Neural progenitor cell (in vitro differentiated cells): ENCODE results near the gene MORC4. TPM values are rescaled to one million over a fixed set of nuclear protein-coding genes. Genes with fewer than 3 reads are reported as not detected.
"Not testable (repeated sequence)": the region's sequence is repeated elsewhere in the genome, so short reads cannot be mapped to it uniquely, and the experiment has no call there.

Experiments used
- DNase-seq: peaks from one replicate; pipeline ENCODE4 v3.0.0-alpha.2; 2016; ENCODE audit warnings: low spot score
- H2AFZ ChIP-seq: fragments of 200-600 bp; sonication (generic); replicated peaks from 2 replicates; pipeline ENCODE4 v1.6.1; 2016; ENCODE audit warnings: antibody characterized with exemption
- H3F3A ChIP-seq: fragments of 200-600 bp; sonication (generic); 2 replicates; pipeline ENCODE4 v1.6.1; 2016; ENCODE audit warnings: antibody characterized with exemption, low read depth
- H3K27ac ChIP-seq: fragments of 200-600 bp; sonication (generic); 2 replicates; pipeline ENCODE4 v1.5.1; 2016; ENCODE audit warnings: mild to moderate bottlenecking
- H3K27me3 ChIP-seq: fragments of 200-600 bp; sonication (generic); 2 replicates; pipeline ENCODE4 v1.6.1; 2016; ENCODE audit warnings: mild to moderate bottlenecking, moderate library complexity
- H3K36me3 ChIP-seq: fragments of 200-600 bp; sonication (generic); 2 replicates; pipeline ENCODE4 v1.5.1; 2016
- H3K4me1 ChIP-seq: fragments of 200-600 bp; sonication (generic); 2 replicates; pipeline ENCODE4 v1.6.1; 2016; ENCODE audit warnings: mixed run types
- H3K4me2 ChIP-seq: fragments of 200-600 bp; sonication (generic); 2 replicates; pipeline ENCODE4 v1.6.1; 2016
- H3K4me3 ChIP-seq: fragments of 200-600 bp; sonication (generic); 2 replicates; pipeline ENCODE4 v1.5.1; 2016
- H3K79me2 ChIP-seq: fragments of 200-600 bp; sonication (generic); 2 replicates; pipeline ENCODE4 v1.6.1; 2016; ENCODE audit warnings: low read depth
- H3K9ac ChIP-seq: fragments of 200-600 bp; sonication (generic); 2 replicates; pipeline ENCODE4 v1.6.1; 2016
- H3K9me3 ChIP-seq: fragments of 200-600 bp; sonication (generic); 2 replicates; pipeline ENCODE4 v1.5.1; 2016; ENCODE audit warnings: low read depth
- H4K20me1 ChIP-seq: fragments of 200-600 bp; sonication (generic); 2 replicates; pipeline ENCODE4 v1.6.1; 2016; ENCODE audit warnings: low read depth
- H3K27ac Mint-ChIP-seq: 3 replicates; pipeline ENCODE4 v1.8.0; 2021; ENCODE audit warnings: mixed read lengths
- H3K27me3 Mint-ChIP-seq: 2 replicates; pipeline ENCODE4 v1.8.0; 2022; ENCODE audit warnings: low read depth, mild to moderate bottlenecking, inconsistent platforms, moderate library complexity, mixed read lengths; ENCODE audit not compliant: insufficient read depth
- H3K36me3 Mint-ChIP-seq: 3 replicates; pipeline ENCODE4 v1.8.0; 2021; ENCODE audit warnings: mixed read lengths
- H3K4me1 Mint-ChIP-seq: 3 replicates; pipeline ENCODE4 v1.8.0; 2021; ENCODE audit warnings: mixed read lengths
- H3K4me3 Mint-ChIP-seq: 3 replicates; pipeline ENCODE4 v1.8.0; 2021; ENCODE audit warnings: mild to moderate bottlenecking, moderate library complexity, mixed read lengths
- H3K9me3 Mint-ChIP-seq: 3 replicates; pipeline ENCODE4 v1.8.0; 2020; ENCODE audit warnings: mixed read lengths
- CTCF ChIP-seq: fragments of 200-600 bp; sonication (generic); IDR thresholded peaks from 2 replicates; pipeline ENCODE4 v1.5.1; 2017; ENCODE audit warnings: antibody characterized with exemption, mild to moderate bottlenecking
- EZH2 ChIP-seq: fragments of 200-600 bp; sonication (generic); IDR thresholded peaks from 2 replicates; pipeline ENCODE4 v1.6.1; 2017; ENCODE audit warnings: antibody characterized with exemption, mild to moderate bottlenecking, moderate library complexity
- EZH2phosphoT487 ChIP-seq: fragments of 200-600 bp; sonication (generic); IDR thresholded peaks from 2 replicates; pipeline ENCODE4 v1.6.1; 2017; ENCODE audit warnings: antibody characterized with exemption
- total RNA-seq: library from RNA; depleted of rRNA; stranded (reverse); fragments of >200 nt; gene quantifications from 2 replicates; pipeline ENCODE4 v1.2.3, GENCODE V29; 2015; ENCODE audit warnings: low replicate concordance

The MORC4 gene
- total RNA-seq, 1 donor from 2014 or later, result 7.6 TPM

- peaks cover 5% of the 10 kb centered on the region for H3K9me3 ChIP-seq
- H3K4me3 ChIP-seq, result no peak overlapping the region
- no peak overlapping the region for H3K4me2 ChIP-seq
- H3K4me1 ChIP-seq, result no peaks in the 10 kb centered on the region
- Mint-ChIP-seq H3K27ac (no peak overlapping the region), H3K27me3 (no peaks in the 10 kb centered on the region), H3K36me3 (peaks cover 10% of the 10 kb centered on the region), H3K4me3 (no peak overlapping the region), H3K9me3 (peaks cover 6% of the 10 kb centered on the region), H3K4me1 (no peaks in the 10 kb centered on the region)
- no peaks in the 10 kb centered on the region for H3K27me3 ChIP-seq
- H3K36me3 ChIP-seq, result no peaks in the 10 kb centered on the region
- no peak overlapping the region for H3K9ac ChIP-seq
- no peaks in the 10 kb centered on the region for H3K79me2 ChIP-seq
- TF ChIP-seq EZH2 (no peak), CTCF (no peak), EZH2phosphoT487 (no peak)
- H3K27ac ChIP-seq, result no peak overlapping the region
- no peaks in the 10 kb centered on the region for H3F3A ChIP-seq
- no peak overlapping the region for H2AFZ ChIP-seq
- DNase-seq, result no peak
- H4K20me1 ChIP-seq, result no peaks in the 10 kb centered on the region
Measured at GRCh38 chrX:106972896-106973295, 27.1 kb downstream of the MORC4 start.

- H3K27ac ChIP-seq, H3K27ac Mint-ChIP-seq, H4K20me1 ChIP-seq, H3K79me2 ChIP-seq, H3K4me1 Mint-ChIP-seq, H2AFZ ChIP-seq, H3K9ac ChIP-seq, H3K4me3 ChIP-seq, H3K27me3 Mint-ChIP-seq, H3K4me2 ChIP-seq, H3K36me3 ChIP-seq, H3K27me3 ChIP-seq, H3K4me1 ChIP-seq, H3K4me3 Mint-ChIP-seq, H3K9me3 ChIP-seq, H3F3A ChIP-seq: not testable (repeated sequence)
- peak; percentile 9 for DNase-seq
- peaks cover 13% of the 10 kb centered on the region for H3K9me3 Mint-ChIP-seq
- H3K36me3 Mint-ChIP-seq, result peaks cover 15% of the 10 kb centered on the region
Measured at GRCh38 chrX:106966547-106966946, 33.5 kb downstream of the MORC4 start.

GRCh38 chrX:106964290-106964689, 35.7 kb downstream of the MORC4 start:
- H4K20me1 ChIP-seq, result no peaks in the 10 kb centered on the region
- H2AFZ ChIP-seq, result no peak overlapping the region
- TF ChIP-seq EZH2, result no peak
- no peak for TF ChIP-seq EZH2phosphoT487
- no peak for TF ChIP-seq CTCF
- H3K79me2 ChIP-seq, result no peaks in the 10 kb centered on the region
- H3K4me1 ChIP-seq, result no peaks in the 10 kb centered on the region
- no peak overlapping the region for H3K27ac ChIP-seq
- H3F3A ChIP-seq, result no peaks in the 10 kb centered on the region
- H3K27me3 ChIP-seq, result no peaks in the 10 kb centered on the region
- H3K4me2 ChIP-seq, result no peak overlapping the region
- H3K27ac Mint-ChIP-seq, result no peak overlapping the region
- peaks cover 15% of the 10 kb centered on the region for H3K36me3 Mint-ChIP-seq
- no peaks in the 10 kb centered on the region for H3K4me1 Mint-ChIP-seq
- DNase-seq, result no peak
- H3K4me3 Mint-ChIP-seq, result no peak overlapping the region
- peaks cover 5% of the 10 kb centered on the region for H3K36me3 ChIP-seq
- H3K27me3 Mint-ChIP-seq, result peaks cover 2% of the 10 kb centered on the region
- H3K9me3 Mint-ChIP-seq, result peaks cover 13% of the 10 kb centered on the region
- no peak overlapping the region for H3K4me3 ChIP-seq
- no peak overlapping the region for H3K9ac ChIP-seq
- H3K9me3 ChIP-seq, result peaks cover 4% of the 10 kb centered on the region

- H3K79me2 ChIP-seq, result no peaks in the 10 kb centered on the region
- H3K4me3 ChIP-seq, result no peak overlapping the region
- peaks cover 10% of the 10 kb centered on the region for H3K36me3 Mint-ChIP-seq
- TF ChIP-seq CTCF (no peak), EZH2 (no peak), EZH2phosphoT487 (no peak)
- H3K9me3 ChIP-seq, result peaks cover 4% of the 10 kb centered on the region
- H3K27ac ChIP-seq, result no peak overlapping the region
- H4K20me1 ChIP-seq, result no peaks in the 10 kb centered on the region
- no peaks in the 10 kb centered on the region for H3K27me3 ChIP-seq
- no peak for DNase-seq
- peaks cover 5% of the 10 kb centered on the region for H3K36me3 ChIP-seq
- H2AFZ ChIP-seq, result no peak overlapping the region
- no peaks in the 10 kb centered on the region for H3F3A ChIP-seq
- H3K4me3 Mint-ChIP-seq, result no peak overlapping the region
- H3K9ac ChIP-seq, result no peak overlapping the region
- no peaks in the 10 kb centered on the region for H3K4me1 ChIP-seq
- H3K9me3 Mint-ChIP-seq, result peaks cover 7% of the 10 kb centered on the region
- H3K27ac Mint-ChIP-seq, result no peak overlapping the region
- H3K4me2 ChIP-seq, result no peak overlapping the region
- peaks cover 2% of the 10 kb centered on the region for H3K27me3 Mint-ChIP-seq
- H3K4me1 Mint-ChIP-seq, result no peaks in the 10 kb centered on the region
Measured at GRCh38 chrX:106963111-106963510, 36.9 kb downstream of the MORC4 start.
